ENCODE data around the gene GRIK2.

GRIK2 gene

DNA sequence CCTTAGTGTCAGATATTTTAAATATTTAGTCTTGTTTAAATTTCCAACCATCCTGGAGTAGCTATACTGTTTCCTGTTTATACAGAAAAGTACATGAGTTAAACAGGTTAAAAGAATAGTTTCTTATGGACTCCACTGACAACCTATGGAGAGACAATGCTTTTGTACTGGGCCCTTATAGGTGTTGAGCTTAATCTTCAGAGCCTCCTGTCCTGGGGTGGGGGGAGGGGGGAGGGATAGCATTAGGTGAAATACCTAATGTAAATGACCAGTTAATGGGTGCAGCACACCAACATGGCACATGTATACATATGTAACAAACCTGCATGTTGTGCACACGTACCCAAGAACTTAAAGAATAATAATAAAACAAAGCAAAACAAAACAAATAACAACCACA is 322.9 kb downstream of the GRIK2 start:
- DNase-seq (ENCODE audit: low spot score) = no peak

DNA sequence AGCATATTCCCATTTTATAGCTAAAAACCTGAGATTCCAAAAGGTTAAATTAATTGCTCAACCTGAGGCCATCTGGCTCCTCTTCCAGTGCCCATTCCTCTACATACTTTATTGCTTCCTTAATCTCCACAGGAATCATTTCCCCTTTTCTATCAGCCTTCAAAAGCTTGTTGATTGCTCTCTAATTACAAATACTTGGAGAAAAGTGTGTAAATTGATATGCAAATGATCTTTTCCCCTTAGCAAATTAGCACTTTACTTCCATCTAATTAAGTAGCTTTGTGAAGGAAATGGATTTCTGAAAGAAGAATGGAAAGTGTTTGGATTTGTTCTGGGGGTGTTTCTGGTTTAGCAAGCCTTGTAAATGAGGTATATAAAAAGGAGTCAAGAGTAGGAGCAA is 323.3 kb downstream of the GRIK2 start:
- DNase-seq (ENCODE audit: low spot score) = no peak

DNA sequence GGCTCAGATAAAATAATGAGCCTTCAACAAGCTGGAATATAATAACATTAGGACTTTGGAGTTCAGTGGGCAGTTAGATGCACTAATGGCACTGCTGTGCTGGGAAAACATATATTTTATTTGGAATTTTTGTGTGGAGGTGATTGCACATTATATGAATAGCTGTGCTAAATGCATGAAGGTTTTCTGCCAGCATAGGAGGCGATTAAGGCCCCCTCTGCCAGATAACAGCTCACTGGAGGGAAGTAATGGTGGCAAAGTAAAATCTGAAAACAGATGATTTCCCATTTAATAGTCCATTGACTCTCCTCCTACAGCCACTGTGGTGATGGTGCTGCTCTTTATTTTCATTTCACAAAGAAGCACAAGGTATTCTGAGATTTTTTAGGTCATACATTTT is 326.0 kb downstream of the GRIK2 start:
- DNase-seq (ENCODE audit: low spot score) = no peak

DNA sequence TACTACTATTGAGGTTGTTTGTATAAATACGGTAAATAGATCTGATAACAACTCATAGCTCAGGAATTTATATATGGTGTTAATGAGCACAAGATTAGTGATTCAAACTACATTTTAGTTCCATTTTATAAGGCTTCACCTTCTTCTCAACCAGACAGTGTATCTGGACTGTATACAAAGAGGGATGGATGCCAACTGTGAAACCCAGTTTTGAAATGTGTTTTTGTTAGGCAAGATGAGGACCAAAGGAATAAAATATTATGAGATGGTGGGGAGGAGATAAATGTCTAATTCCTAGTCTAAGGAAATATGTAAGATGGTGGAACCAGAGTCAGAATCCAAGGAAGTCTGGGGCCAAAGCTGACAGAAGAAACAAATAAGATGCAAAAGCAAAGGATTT is 329.0 kb downstream of the GRIK2 start:
- DNase-seq (ENCODE audit: low spot score) = no peak

DNA sequence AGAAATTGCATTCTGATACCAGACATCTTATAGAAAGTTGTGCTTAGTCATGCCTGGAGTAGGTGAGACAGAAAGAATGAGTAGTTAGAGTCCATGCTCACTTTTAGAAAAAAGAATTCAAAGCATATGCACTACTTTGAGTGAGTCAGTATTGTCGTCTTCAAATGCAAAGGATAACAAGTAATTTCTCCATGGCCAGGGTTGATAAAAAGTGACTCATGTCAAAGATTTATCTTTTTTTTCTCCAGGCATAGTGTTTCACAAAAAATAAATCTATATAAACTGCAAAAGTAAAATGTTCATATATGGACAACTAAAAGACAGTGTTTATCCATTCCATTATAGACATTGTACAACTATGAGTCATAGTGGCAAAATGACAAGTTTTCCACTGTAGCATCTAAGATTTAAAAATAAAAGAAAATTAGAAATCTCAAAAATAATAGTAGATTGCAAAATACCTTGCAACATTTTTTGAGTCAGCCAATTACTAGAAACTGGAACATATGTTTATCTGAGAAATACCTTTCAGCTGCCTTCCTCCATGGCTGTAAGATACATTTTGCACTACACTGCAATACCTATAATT is 329.6 kb downstream of the GRIK2 start:
- no peak for DNase-seq (ENCODE audit: low spot score)

DNA sequence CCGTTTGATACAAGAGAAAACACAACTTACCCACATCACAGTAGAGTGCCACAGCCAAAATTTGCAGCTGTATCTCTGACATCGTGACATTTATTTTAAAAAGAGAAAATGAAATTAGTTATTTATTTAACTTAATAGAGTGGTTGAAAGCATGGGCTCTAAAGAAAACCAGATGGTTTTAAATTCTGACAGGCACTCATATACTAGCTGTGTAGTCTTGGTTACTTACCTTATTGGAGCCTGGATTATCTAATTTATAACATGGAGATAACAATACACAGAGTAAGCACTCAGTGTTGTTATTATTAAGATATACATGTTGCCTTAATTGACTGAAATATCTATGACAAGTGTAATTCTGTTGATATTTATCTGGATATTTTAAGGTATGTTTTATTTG is 334.9 kb downstream of the GRIK2 start:
- DNase-seq (ENCODE audit: low spot score) = no peak

DNA sequence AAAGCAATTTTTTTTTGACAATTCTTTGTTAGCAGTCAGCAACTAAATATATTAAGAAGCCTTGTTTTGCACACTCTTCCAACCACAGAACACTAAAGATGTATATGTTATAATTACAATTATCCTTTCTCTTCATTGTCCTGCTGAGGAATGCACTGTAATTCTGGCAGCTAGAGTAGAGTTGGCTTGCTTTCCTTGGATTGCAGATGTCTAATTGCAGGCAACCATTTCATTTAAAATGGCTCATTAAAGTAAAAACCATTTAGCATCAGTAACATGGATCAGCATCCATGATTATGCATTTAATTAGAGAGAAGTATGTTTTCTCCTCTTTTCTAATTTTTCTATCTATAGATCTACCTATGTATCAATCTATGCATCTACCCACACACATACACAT is 335.4 kb downstream of the GRIK2 start:
- no peak for DNase-seq (ENCODE audit: low spot score)

DNA sequence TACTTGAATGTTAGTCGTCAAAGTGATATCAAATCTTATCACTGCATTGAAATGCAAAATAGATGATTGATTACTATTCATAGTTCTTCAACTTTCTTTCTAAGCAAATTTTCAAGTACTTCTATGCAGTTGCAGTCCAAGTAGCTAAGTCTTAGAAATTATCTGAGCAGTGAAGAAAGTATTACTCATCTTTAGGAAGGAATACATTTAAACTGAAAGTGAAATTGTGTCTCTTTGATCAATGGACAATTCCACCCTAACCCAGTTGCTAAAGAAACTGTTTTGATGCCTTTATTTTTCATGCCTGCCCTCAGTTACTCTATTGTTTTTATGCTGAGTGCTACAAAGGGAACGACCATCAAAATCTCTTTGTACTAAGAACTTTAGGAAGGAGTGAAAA is 337.4 kb downstream of the GRIK2 start:
- DNase-seq (ENCODE audit: low spot score) = no peak

DNA sequence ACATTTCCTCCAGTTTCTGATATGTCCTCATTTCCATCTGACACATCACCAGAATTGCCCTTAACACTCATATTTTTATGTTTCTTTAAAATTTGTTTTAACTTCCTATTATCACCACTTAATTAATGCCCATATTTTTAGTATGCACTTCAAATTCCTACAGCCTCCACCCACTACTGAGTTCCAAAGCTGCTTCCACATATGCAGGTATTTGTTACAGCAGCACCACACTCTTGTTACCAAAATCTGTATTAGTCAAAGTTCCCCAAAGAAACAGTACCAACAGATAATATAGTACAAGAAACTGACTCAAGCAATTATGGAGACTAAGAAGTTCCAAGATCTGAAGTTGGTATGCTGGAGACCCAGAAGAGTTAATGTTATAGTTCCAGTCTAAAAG is 340.4 kb downstream of the GRIK2 start:
- DNase-seq (ENCODE audit: low spot score) = no peak

DNA sequence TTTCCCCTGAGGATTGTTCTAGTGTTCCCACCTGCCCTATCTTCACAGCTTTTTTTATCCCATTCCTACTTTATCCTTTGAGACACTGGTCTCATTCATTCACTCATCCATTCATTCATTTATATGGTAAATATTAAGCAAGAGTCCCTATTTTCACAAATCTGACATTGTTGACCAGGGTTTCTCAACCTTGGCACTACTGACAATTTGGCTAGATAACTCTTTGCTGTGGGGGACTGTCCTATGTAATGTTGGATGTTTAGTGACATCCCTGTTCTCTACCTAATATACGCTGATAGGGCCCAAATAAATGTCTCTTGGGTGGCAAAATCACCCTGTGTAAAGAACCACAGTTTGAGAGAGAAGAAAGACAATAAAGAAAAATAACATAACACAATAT is 345.0 kb downstream of the GRIK2 start:
- DNase-seq (ENCODE audit: low spot score) = no peak

DNA sequence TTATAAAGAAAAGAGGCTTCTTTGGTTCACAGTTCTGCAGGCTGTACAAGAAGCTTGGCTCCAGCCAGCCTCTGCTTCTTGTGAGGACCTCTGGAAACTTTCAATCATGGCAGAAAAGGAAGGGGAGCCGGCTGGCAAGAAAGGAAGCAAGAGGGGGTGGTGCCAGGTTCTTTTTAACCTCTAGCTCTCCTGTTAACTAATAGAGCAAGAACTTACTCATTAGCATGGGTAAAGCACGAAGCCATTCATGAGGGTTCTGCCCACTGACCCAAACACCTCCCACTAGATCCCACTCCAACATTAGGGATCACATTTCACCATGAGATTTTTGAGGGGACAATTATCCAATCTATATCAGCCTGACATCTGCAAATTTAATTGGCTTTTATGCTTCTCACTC is 347.1 kb downstream of the GRIK2 start:
- DNase-seq (ENCODE audit: low spot score) = no peak

DNA sequence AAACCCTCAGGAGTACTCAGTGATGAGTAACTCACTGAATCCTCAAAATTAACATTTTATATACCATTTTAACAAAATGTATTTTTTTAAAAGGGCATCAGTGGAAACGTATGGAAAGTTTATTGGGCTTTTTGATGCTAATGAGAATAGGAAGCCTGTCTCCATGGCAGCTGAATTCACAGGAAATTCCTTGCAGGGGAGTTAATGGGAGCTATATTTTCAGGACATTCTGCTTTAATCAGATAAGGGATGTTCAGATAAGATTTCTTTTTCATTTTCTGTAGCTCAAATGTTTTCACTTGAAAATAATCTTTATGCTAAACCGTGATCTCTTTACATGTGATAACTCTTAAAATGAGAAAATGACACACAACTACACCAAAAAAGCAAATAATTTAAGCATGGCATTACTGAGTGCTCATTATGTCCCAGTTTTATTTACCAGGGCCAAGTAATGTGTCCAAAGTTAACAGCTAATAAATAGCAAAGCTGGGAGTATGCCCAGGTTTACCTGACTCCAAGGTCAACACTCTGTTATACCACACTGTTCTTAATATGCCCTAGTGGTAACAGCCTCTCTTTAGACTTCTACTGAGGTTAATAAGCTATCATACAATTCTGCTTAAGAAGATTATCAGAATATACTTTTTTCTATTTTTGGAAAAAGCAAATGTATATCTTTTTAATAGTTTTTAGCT is 348.1 kb downstream of the GRIK2 start:
- DNase-seq (ENCODE audit: low spot score) = no peak

DNA sequence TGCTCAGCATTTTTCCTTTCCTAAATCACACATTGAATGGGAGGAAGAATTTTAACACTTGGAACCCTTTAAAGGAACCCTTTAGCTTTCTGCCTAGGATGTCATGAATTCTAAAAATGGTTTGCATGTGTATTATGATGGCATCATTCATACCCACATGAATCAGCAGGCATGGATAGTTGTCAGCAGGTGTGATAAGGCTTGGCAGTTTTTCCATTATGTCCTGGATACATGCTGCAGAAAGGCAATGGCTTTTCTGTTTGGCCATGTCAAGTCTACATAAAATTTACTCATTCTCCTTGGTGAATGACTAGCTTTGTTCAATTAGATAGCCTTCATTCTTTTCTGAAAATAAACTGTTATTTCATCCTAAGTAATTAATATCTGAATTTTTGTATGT is 353.7 kb downstream of the GRIK2 start:
- no peak for DNase-seq (ENCODE audit: low spot score)

DNA sequence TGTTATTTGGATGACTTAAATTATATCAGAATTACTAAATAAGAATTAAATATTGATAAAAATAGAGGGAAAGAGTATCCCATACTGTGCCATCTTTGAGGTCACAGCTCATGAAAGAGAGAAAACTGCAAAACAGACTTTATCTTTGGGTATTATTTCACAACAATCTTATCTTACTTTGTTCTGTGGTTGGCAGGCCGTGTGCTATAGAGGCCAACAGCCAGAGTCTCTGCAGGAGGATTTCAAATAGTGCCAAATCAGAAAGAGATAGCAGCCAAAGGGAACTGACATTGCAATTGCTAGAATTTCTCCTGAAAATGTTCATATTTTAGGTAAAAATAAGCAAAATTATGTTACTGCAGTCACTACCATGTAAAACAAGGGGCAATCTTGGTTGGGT is 354.2 kb downstream of the GRIK2 start:
- DNase-seq (ENCODE audit: low spot score) = no peak

DNA sequence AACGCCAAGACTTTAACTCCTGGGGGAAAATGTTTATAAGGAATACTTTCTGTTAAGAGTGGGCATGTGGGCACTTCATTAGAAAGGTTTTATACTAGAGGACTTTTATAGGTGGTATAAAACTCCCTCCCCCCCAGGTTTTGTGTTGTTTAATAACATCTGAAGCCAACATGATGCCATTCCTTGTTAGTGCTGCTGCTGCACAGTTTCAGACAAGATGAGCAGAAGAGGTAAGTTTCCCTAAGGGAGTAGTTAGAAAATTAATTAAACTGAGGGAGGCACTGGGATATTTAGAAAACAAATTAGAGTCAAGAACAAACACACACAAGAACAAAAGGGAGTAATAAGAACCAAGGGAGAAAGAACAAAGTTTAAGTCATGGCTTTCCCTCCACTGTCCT is 362.4 kb downstream of the GRIK2 start:
- DNase-seq (ENCODE audit: low spot score) = no peak

DNA sequence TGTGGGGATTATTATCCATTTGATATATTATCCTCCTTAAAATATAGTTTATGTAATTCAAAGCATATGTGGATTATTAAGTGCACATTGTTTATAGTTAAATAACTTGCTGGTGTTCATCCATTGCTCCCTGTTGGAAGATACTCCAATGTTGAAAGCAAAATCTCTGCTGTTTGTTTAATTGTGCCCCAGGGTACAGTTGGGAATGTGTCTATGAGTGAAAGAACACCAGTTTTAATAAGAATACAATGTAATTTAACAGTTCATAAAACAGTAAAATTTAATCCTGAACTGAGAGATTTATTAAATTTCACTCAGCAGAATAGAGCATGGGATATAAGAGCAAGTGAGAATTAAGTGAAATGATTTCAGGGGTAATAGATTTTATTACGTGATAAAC is 364.9 kb downstream of the GRIK2 start:
- no peak for DNase-seq (ENCODE audit: low spot score)

DNA sequence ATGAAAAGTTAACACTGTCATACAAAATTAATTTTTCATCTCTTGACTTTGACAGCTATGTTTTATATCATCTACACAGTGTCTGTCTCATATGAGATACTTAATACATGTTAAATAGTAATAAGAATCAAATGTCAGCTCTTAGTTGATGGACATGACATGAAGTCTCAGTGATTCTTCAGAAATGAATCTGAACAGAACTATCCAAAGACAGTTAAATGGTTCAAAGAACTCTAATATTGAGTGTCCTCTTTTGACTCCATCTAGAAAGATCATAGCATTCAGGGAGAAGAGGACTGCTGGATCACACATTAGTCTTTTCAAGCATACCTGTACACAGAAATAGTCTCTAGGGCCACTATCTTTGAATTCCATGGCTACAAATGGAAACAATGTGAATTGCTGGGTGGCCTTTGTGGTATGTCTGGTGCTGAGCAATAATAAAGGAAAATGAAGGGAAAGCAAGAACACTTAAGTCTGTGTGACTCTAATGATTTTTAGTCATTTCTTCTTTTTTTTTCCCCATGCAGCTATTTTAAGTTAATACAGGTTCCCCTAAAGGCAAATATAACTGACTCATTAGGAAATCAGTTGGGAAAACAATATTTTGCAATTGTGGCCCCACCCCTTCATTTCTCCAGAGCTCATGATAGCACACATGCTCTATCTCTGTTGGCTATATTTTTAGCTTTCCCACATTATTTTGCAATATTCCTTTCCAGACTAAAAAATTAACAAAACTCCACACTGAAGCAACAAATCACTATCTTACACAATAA is 367.5 kb downstream of the GRIK2 start:
- no peak for DNase-seq (ENCODE audit: low spot score)

DNA sequence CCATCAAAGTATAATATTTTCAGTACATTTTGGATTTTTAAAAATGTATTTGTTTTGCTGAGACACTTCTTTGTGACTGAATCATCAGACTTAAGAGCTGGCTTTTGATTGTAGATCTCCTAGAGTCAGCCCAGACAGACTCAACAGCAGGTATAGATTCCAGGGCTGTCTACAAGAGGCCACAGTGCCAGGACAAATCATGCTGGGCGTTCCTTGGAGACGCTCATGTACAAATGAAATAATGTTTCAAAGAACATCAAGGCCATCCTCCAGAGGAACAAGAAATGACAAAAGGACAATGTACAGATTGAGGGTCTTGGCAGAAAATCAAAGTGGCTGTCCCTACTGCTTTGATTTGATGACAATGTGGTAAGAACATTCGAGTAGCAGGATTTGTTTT is 369.3 kb downstream of the GRIK2 start:
- DNase-seq (ENCODE audit: low spot score) = no peak

DNA sequence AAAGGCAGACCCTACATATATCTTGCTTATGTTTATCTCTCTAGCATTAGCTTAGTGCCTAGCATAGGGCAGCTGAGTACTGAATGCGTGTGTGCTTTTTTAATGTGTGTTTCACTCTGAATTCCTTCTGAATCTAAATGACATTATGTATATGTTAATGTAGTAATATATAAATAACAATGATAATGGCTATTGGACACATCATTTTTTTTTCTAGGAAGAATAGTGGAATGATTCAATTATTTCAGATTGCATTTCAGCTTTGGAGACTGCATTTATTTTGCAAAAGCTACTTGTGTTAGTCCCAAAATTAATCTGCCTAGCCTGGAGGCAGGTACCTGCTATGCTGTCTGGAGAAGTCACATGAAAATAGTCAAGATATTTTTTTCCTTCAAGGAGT is 371.8 kb downstream of the GRIK2 start:
- DNase-seq (ENCODE audit: low spot score) = no peak

DNA sequence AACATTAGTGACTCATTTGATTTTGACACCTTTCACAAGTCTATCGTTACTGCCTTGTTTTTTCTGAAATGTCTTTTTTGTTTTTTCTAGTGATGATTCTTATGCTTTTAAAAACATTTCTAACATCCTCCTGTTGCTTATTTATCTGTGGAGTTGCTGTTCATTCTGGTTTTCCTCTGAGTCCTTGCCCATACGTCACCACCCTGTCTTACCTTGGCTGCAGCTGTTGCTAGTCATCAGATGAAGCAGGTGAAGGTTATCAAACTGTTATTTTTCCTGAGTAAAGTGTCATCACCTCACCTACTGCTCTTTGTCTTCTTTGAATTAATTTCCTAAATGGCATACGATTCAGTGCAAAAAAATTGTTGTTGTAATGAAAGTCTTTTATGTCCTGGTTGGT is 376.6 kb downstream of the GRIK2 start:
- DNase-seq (ENCODE audit: low spot score) = no peak

DNA sequence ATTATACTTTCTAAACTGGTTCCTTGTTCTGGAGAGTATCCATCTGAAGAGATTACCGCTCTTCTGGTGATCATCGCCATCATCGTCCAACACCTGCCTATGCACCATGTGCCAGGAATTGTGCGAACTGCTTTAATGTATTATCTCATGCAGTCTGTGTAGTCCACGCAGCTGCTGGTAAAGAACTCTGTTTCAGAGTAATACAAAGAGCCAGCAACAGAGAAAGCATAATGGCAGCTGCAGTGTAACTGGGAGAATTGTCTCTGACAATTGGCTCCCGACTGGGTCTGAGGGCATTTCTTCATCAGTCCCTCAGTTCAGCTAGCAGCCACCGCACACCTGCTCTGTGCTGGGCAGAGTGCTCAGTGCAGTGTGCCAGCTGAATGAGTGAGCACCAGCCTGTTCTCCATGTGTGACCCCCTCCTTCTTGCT is 383.4 kb downstream of the GRIK2 start:
- no peak for DNase-seq (ENCODE audit: low spot score)

DNA sequence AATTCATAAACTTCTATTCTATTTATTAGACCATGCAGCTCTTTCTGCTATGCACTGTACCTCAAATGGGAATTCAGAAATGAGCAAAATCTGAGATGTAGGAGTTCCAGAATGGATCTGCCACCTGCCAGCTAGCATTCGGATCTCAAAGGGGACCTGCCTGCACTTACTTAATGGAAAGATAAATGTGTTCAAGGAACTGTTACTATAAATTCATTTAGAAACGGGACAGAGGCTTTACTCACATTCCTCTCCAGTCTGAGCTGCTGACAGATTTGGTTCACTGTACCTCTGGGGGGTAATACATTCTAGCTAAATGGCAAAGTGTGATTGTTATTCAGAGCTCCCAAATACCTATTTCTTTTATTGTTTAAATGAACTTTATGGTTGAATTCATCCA is 384.1 kb downstream of the GRIK2 start:
- no peak for DNase-seq (ENCODE audit: low spot score)

DNA sequence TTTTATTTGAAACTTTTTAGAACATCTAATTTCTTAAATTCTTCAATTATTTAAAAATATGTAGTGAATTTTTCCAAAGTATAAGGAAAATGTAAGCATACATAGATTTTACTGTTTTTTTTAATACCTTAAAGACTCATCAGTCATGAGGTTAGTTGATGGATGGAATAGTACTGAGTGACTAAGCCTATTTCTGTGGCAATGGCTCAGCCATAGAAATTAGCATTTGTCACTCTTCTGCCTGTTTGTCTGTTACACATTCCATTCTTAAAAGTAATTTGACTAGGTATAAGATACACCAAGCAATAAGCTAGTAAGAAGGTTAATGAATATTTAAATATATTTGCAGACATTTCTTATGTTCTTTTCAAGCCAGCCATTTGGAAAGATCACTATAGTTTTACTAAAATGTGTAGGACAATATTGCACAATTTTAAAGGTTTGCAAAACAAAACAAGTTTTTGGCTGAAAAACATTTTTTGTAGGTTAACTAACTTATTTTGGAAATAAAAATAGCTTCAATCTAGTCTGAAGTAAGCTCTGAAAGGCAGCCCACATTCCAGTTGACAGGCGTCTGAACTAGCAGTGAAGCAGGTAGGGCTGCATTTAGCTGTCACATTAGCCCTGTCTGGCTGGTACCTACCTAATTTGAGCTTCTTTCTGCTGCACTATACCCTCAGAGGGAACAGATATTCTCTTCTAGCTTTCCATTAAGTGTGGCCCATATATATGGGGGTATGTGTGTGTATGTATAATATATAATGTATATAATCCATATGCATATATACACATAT is 385.7 kb downstream of the GRIK2 start:
- DNase-seq (ENCODE audit: low spot score) = no peak

All from CD4-positive, alpha-beta T cell treated with Interleukin-6 at 100 ng/mL for 8 hours (primary cell).